Measurements from ENCODE around the gene CSF1R.

- TF ChIP-seq CTCF (conservative IDR thresholded peaks at IDR 0.05 in 1 of 2, IDR thresholded peaks at IDR 0.05 in 1 of 2; ENCODE audit: extremely low read depth in 1 of 2, insufficient read depth in 1 of 2, low read depth in 1 of 2, low read length in 2 of 2) = no peak
- no peak for TF ChIP-seq EZH2 (IDR thresholded peaks at IDR 0.05; ENCODE audit: borderline replicate concordance, low read length)
Measured at GRCh38 chr5:150111122-150111521, 24.8 kb upstream of the CSF1R start.
